Measurements from ENCODE around the gene FBXO30.

FBXO30 gene

DNA sequence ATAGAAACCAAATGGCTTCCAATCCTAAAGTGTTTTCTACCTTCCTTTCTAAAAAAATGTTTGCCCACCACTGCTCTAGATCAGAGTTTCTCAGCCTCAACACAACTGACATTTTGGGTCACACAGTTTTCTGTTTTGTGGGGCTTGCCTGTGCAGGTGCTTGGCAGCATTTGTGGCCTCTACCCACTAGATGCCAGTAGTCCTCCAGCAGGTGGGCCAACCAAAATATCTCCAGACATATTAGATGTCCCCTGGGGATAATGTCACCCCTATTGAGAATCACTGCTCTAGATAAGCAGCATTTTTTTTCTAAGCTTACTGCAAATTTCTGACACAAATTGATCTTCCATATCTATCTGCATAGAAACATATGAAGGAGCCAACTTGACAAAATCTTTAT lies 53.0 kb downstream of the FBXO30 start:
- Histone ChIP-seq H3K4me1 (peaks cover 4% of the 10 kb centered on the region; the same call in 1 of the 2 replicates), H3K4me3 (ENCODE audit: low read depth, low read length) (no peak overlapping the region), H3K27me3 (no peaks in the 10 kb centered on the region), H3K9me3 (no peaks in the 10 kb centered on the region), H3K36me3 (no peaks in the 10 kb centered on the region)
- no peak for DNase-seq
- TF ChIP-seq CTCF (IDR thresholded peaks at IDR 0.05; ENCODE audit: low read depth, low read length), result no peak; the same call in 1 of the 2 replicates

- Histone ChIP-seq H3K36me3 (no peaks in the 10 kb centered on the region), H3K4me1 (peaks cover 13% of the 10 kb centered on the region), H3K4me3 (ENCODE audit: low read depth, low read length) (no peak overlapping the region), H3K27me3 (no peaks in the 10 kb centered on the region), H3K9me3 (peaks cover 3% of the 10 kb centered on the region; the same call in 1 of the 2 replicates)
- no peak for TF ChIP-seq CTCF (IDR thresholded peaks at IDR 0.05; ENCODE audit: low read depth, low read length)
- DNase-seq, result no peak
Observed at GRCh38 chr6:145758113-145758512, 56.5 kb downstream of the FBXO30 start.

DNA sequence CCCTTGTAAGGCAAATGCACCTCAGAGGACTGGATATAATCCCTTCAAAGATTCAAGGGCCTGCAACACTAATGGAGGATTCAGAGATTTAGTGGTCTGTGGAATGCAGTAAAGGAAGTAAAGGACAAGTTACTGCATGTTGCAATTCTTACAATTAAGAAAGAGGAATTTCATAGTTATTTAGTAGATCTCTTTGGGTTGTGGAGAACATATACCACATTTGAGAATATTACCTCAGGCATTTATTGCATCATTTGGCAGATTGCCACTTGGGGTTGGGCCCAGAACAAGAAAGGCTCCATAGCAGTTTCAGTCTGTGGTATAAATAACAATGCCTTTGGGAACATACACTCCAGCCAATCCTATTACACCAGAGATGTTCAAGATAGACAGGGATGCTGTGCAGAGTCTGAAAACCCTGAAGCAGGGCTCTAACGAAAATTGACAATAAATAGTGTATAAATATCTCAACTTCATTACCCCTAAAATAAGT lies 58.4 kb downstream of the FBXO30 start:
- Histone ChIP-seq H3K27me3 (no peaks in the 10 kb centered on the region), H3K4me3 (ENCODE audit: low read depth, low read length) (0 out of 2 replicates have a peak overlapping the region, but pooled peaks have one; percentile 10), H3K36me3 (no peaks in the 10 kb centered on the region), H3K4me1 (peaks cover 13% of the 10 kb centered on the region), H3K9me3 (peaks cover 3% of the 10 kb centered on the region; the same call in 1 of the 2 replicates)
- DNase-seq, result peak; percentile 76
- TF ChIP-seq CTCF (IDR thresholded peaks at IDR 0.05; ENCODE audit: low read depth, low read length), result no peak

- DNase-seq, result no peak
- Histone ChIP-seq H3K4me3 (ENCODE audit: low read depth, low read length) (no peak overlapping the region), H3K9me3 (peaks cover 3% of the 10 kb centered on the region; the same call in 1 of the 2 replicates), H3K4me1 (peaks cover 13% of the 10 kb centered on the region), H3K36me3 (no peaks in the 10 kb centered on the region), H3K27me3 (no peaks in the 10 kb centered on the region)
- TF ChIP-seq CTCF (IDR thresholded peaks at IDR 0.05; ENCODE audit: low read depth, low read length), result no peak
Observed at GRCh38 chr6:145755682-145756081, 58.9 kb downstream of the FBXO30 start.

DNA sequence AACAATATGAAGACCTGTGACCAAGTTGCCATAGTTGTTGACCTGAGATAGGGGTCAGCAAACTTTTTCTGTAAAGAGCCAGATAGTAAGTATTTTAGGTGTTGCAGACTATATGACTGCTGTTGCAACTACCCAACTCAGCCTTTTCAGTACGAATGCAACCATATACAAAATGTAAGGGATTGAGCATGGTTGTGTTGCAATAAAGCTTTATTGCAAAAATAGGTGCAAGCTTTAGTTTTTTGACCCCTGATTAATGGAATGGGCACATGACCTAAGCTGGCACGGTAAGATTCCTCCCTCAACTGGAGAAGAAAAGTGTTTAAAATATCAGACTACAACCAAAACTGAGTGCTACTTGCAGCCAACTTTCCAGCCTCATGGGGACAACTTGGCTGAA lies 62.0 kb downstream of the FBXO30 start:
- DNase-seq, result no peak
- no peaks in the 10 kb centered on the region for H3K36me3 ChIP-seq
- peaks cover 3% of the 10 kb centered on the region; the same call in 1 of the 2 replicates for H3K9me3 ChIP-seq
- H3K27me3 ChIP-seq, result no peaks in the 10 kb centered on the region
- no peak for TF ChIP-seq CTCF (IDR thresholded peaks at IDR 0.05; ENCODE audit: low read depth, low read length)
- peaks cover 13% of the 10 kb centered on the region for H3K4me1 ChIP-seq
- H3K4me3 ChIP-seq (ENCODE audit: low read depth, low read length), result no peak overlapping the region

DNA sequence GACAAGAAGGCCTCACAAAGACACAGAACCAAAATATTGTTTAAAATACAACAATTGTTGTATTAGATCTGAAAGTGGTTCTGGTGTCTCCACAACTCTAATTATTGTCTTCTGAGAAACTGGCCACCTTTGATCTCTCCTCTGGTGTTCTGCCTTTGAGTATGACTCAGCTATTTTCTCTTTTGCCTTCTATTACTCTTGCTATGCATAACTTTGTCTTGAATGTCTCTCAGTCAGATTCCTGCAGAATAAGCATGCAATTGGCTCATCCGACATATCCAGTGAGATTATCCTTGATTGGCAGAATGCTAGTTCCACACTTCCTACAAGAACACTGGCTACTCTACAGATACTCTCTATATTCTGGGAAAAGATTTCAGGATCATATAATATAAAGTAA lies 65.0 kb downstream of the FBXO30 start:
- Histone ChIP-seq H3K27me3 (no peaks in the 10 kb centered on the region), H3K9me3 (no peaks in the 10 kb centered on the region), H3K4me1 (no peaks in the 10 kb centered on the region), H3K36me3 (no peaks in the 10 kb centered on the region), H3K4me3 (ENCODE audit: low read depth, low read length) (no peak overlapping the region)
- DNase-seq, result no peak
- TF ChIP-seq CTCF (IDR thresholded peaks at IDR 0.05; ENCODE audit: low read depth, low read length), result no peak
